NCI-H2196 treated with DMSO at 0.1 percent for 48 hours (cell line): Measurements from ENCODE around the gene DUSP22.
"Not testable (repeated sequence)": the region's sequence is repeated elsewhere in the genome, so short reads cannot be mapped to it uniquely, and the experiment has no call there.

Source experiments
- DNase-seq: peaks from one replicate; lab custom pipeline; 2025; ENCODE audit not compliant: unreplicated experiment; lab: John Stamatoyannopoulos, UW

Gene DUSP22

GRCh38 chr6:362231-362923, 70.1 kb downstream of the DUSP22 start:
- DNase-seq = no peak

GRCh38 chr6:362924-363249, 70.6 kb downstream of the DUSP22 start:
- no peak for DNase-seq

- DNase-seq = no peak
These were observed 71.0 kb downstream of the DUSP22 start for GRCh38 chr6:363291-363690.

GRCh38 chr6:363909-364308, 71.6 kb downstream of the DUSP22 start:
- DNase-seq = no peak

GRCh38 chr6:364609-365540, 72.6 kb downstream of the DUSP22 start:
- DNase-seq = no peak

GRCh38 chr6:365835-366234, 73.5 kb downstream of the DUSP22 start:
- no peak for DNase-seq

- no peak for DNase-seq
These were observed 74.4 kb downstream of the DUSP22 start for GRCh38 chr6:366389-367297.

GRCh38 chr6:367298-367794, 75.1 kb downstream of the DUSP22 start:
- DNase-seq = no peak

- no peak for DNase-seq
These were observed 75.8 kb downstream of the DUSP22 start for GRCh38 chr6:367891-368630.

- no peak for DNase-seq
These were observed 77.5 kb downstream of the DUSP22 start for GRCh38 chr6:369559-370431.

GRCh38 chr6:370555-370954, 78.3 kb downstream of the DUSP22 start:
- DNase-seq = no peak

- DNase-seq = not testable (repeated sequence)
These were observed 79.6 kb downstream of the DUSP22 start for GRCh38 chr6:371851-372250.

- no peak for DNase-seq
These were observed 80.1 kb downstream of the DUSP22 start for GRCh38 chr6:372336-372911.

GRCh38 chr6:373031-373430, 80.7 kb downstream of the DUSP22 start:
- DNase-seq = no peak

GRCh38 chr6:373773-374724, 81.8 kb downstream of the DUSP22 start:
- no peak for DNase-seq

GRCh38 chr6:374956-375355, 82.7 kb downstream of the DUSP22 start:
- no peak for DNase-seq

- no peak for DNase-seq
These were observed 84.7 kb downstream of the DUSP22 start for GRCh38 chr6:376827-377640.
